Sciatic nerve (tissue), 1 donor: Measurements from ENCODE around the gene SH2D6. TPM values are rescaled to one million over a fixed set of nuclear protein-coding genes. Genes with fewer than 3 reads are reported as not detected.

Source experiments
- total RNA-seq: library from RNA; stranded (reverse); fragmentation: NEBNext Ultra II Directional; extraction: Animal tissue kit (Norgen Biotek cat#: 25700); gene quantifications from one replicate; pipeline ENCODE4 v1.2.1, GENCODE V29; 2021
- donor health status: DM: no; HTN: no; CAD: no.

The SH2D6 gene
- total RNA-seq, 1 donor from 2014 or later, result 0.40 TPM

Other genes with a start within 250 kb of the SH2D6 start
- gene TGOLN2, start 90.7 kb upstream of the SH2D6 start, total RNA-seq, result 109 TPM
- 42.8 TPM for gene RETSAT, start 64.2 kb upstream of the SH2D6 start, total RNA-seq
- gene ELMOD3, start 63.9 kb upstream of the SH2D6 start, total RNA-seq, result 29.6 TPM
- 60.7 TPM for gene CAPG, start 8.3 kb upstream of the SH2D6 start, total RNA-seq
- 168 TPM for gene MAT2A, start 120.5 kb downstream of the SH2D6 start, total RNA-seq
- gene GGCX, start 142.8 kb downstream of the SH2D6 start, total RNA-seq, result 36.6 TPM
- gene VAMP8, start 158.9 kb downstream of the SH2D6 start, total RNA-seq, result 31.1 TPM
- gene VAMP5, start 165.7 kb downstream of the SH2D6 start, total RNA-seq, result 71.2 TPM
- 71.2 TPM for gene RNF181, start 177.0 kb downstream of the SH2D6 start, total RNA-seq
- gene TMEM150A, start 184.0 kb downstream of the SH2D6 start, total RNA-seq, result 15.8 TPM
- gene C2orf68, start 193.4 kb downstream of the SH2D6 start, total RNA-seq, result 41.6 TPM
- 34.2 TPM for gene USP39, start 197.5 kb downstream of the SH2D6 start, total RNA-seq
- gene SFTPB, start 249.5 kb downstream of the SH2D6 start, total RNA-seq, result 6.1 TPM